ENCODE results near the gene MAEA. TPM values are rescaled to one million over a fixed set of nuclear protein-coding genes. Genes with fewer than 3 reads are reported as not detected.
"Not testable (repeated sequence)": the region's sequence is repeated elsewhere in the genome, so short reads cannot be mapped to it uniquely, and the experiment has no call there.

Gene MAEA
- polyA plus RNA-seq, 3 donors: 34.3 to 83.5 (median 37.7) TPM

DNA sequence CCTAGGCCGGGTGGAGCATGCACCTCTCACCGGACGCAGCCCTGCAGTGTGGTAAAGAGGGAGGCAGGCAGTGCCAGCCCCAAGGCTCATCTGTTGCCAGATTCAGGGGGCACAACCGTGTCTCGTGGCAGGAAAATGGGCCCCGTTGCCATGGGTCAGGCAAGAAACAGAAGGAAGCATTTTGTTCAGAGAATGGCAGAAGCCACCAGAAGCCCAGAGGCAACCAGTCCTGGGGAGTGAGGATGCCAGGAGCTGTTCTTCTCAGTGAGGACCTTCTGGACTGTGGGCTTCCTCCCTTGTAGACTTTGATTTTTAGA, 44.8 kb downstream of the MAEA start:
- DNase-seq: no peak
- Histone ChIP-seq H4K20me1 (ENCODE audit: insufficient read depth, low read length) (peaks cover 29% of the 10 kb centered on the region), H3K27ac (ENCODE audit: low read depth in 1 of 2, low read length in 2 of 2) (peak overlapping the region; percentile 77 to 79), H2AFZ (ENCODE audit: insufficient read depth, low read depth, low read length, poor library complexity, severe bottlenecking) (no peak overlapping the region), H3K36me3 (replicated peaks in 1 of 2; ENCODE audit: control insufficient read depth in 1 of 2, insufficient read depth in 2 of 2, low read length in 2 of 2) (peaks cover 47 to 82% of the 10 kb centered on the region in 2 donors), H3K79me2 (ENCODE audit: insufficient read depth, low read length) (peaks cover 7% of the 10 kb centered on the region), H3K4me1 (ENCODE audit: control insufficient read depth in 1 of 2, insufficient read depth in 2 of 2, low read length in 2 of 2) (peaks cover 19 to 22% of the 10 kb centered on the region in 2 donors), H3K27me3 (ENCODE audit: control insufficient read depth in 2 of 2, insufficient read depth in 2 of 2, low read length in 2 of 2) (no peaks in the 10 kb centered on the region), H3K4me3 (replicated peaks in 1 of 3; ENCODE audit: low read depth in 2 of 3, low read length in 3 of 3) (no peak overlapping the region), H3K4me2 (replicated peaks; ENCODE audit: extremely low read depth, low read length, poor library complexity, severe bottlenecking) (no peak overlapping the region), H3K9ac (ENCODE audit: insufficient read depth, low read length, poor library complexity, severe bottlenecking) (no peak overlapping the region), H3K9me3 (replicated peaks in 1 of 2; ENCODE audit: control insufficient read depth in 1 of 2, insufficient read depth in 1 of 2, low read length in 2 of 2) (peaks cover 31 to 38% of the 10 kb centered on the region in 2 donors)
- Mint-ChIP-seq H3K4me3 (no peak overlapping the region), H3K4me1 (peaks cover 20% of the 10 kb centered on the region), H3K27me3 (ENCODE audit: low read depth in 3 of 3) (peaks cover 0 to 2% (median 2%) of the 10 kb centered on the region in 3 donors), H3K36me3 (peaks cover 58 to 77% of the 10 kb centered on the region in 2 donors), H3K27ac (peak overlapping the region; percentile 78 to 93 (median 86)), H3K9me3 (peaks cover 31 to 45% (median 39%) of the 10 kb centered on the region in 7 donors)
- intact Hi-C loops (cut with micrococcal nuclease): no loop called here
- TF ChIP-seq, protein P1, sequence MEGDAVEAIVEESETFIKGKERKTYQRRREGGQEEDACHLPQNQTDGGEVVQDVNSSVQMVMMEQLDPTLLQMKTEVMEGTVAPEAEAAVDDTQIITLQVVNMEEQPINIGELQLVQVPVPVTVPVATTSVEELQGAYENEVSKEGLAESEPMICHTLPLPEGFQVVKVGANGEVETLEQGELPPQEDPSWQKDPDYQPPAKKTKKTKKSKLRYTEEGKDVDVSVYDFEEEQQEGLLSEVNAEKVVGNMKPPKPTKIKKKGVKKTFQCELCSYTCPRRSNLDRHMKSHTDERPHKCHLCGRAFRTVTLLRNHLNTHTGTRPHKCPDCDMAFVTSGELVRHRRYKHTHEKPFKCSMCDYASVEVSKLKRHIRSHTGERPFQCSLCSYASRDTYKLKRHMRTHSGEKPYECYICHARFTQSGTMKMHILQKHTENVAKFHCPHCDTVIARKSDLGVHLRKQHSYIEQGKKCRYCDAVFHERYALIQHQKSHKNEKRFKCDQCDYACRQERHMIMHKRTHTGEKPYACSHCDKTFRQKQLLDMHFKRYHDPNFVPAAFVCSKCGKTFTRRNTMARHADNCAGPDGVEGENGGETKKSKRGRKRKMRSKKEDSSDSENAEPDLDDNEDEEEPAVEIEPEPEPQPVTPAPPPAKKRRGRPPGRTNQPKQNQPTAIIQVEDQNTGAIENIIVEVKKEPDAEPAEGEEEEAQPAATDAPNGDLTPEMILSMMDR (IDR thresholded peaks at IDR 0.05): no peak
- WGBS (ENCODE audit: insufficient coverage): 30% methylated on average over 2 of the region's 6 CpGs

DNA sequence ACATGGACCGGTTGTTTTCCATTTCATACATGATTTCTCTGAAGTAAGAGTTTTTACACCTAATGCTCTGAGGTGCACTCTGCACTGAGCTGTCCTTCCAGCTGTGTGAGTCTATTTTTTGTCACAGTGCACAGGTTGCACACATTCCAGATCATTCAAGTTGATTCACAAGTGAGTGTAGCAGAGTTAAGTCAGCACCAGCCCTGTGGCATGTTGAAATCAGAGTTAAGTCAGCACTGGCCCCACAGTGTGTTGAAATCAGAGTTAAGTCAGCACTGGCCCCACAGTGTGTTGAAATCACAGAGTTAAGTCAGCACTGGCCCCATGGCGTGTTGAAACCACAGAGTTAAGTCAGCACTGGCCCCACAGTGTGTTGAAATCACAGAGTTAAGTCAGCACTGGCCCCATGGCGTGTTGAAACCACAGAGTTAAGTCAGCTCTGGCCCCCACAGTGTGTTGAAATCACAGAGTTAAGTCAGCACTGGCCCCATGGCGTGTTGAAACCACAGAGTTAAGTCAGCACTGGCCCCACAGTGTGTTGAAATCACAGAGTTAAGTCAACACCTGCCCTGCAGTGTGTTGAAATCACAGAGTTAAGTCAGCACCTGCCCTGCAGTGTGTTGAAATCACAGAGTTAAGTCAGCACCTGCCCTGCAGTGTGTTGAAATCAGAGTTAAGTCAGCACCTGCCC, 45.6 kb downstream of the MAEA start:
- WGBS (ENCODE audit: insufficient coverage): 33% methylated on average over 3 of the region's 4 CpGs
- intact Hi-C loops (cut with micrococcal nuclease): not testable (repeated sequence)

More for the DNA sequence above, 45.6 kb downstream of the MAEA start:
- Histone ChIP-seq H3K27ac (ENCODE audit: low read depth in 1 of 2, low read length in 2 of 2) (peak overlapping the region; percentile 77 to 79), H3K9me3 (replicated peaks in 1 of 2; ENCODE audit: control insufficient read depth in 1 of 2, insufficient read depth in 1 of 2, low read length in 2 of 2) (peaks cover 37 to 46% of the 10 kb centered on the region in 2 donors), H3K4me1 (ENCODE audit: control insufficient read depth in 1 of 2, insufficient read depth in 2 of 2, low read length in 2 of 2) (peaks cover 19 to 22% of the 10 kb centered on the region in 2 donors), H3K36me3 (replicated peaks in 1 of 2; ENCODE audit: control insufficient read depth in 1 of 2, insufficient read depth in 2 of 2, low read length in 2 of 2) (peaks cover 51 to 82% of the 10 kb centered on the region in 2 donors), H4K20me1 (ENCODE audit: insufficient read depth, low read length) (peaks cover 22% of the 10 kb centered on the region)
- Mint-ChIP-seq H3K27ac (peak overlapping the region; percentile 78 to 93 (median 86)), H3K9me3 (peaks cover 31 to 45% (median 42%) of the 10 kb centered on the region in 7 donors), H3K36me3 (peaks cover 63 to 80% of the 10 kb centered on the region in 2 donors), H3K4me1 (peaks cover 20% of the 10 kb centered on the region)
- not testable (repeated sequence) for H3K27me3 ChIP-seq (ENCODE audit: control insufficient read depth in 2 of 2, insufficient read depth in 2 of 2, low read length in 2 of 2); H3K27me3 Mint-ChIP-seq (ENCODE audit: low read depth in 3 of 3); H3K4me3 Mint-ChIP-seq; H3K4me2 ChIP-seq (replicated peaks; ENCODE audit: extremely low read depth, low read length, poor library complexity, severe bottlenecking); H3K79me2 ChIP-seq (ENCODE audit: insufficient read depth, low read length); H2AFZ ChIP-seq (ENCODE audit: insufficient read depth, low read depth, low read length, poor library complexity, severe bottlenecking); H3K4me3 ChIP-seq (replicated peaks in 1 of 3; ENCODE audit: low read depth in 2 of 3, low read length in 3 of 3); H3K9ac ChIP-seq (ENCODE audit: insufficient read depth, low read length, poor library complexity, severe bottlenecking)
- DNase-seq: peak; percentile 28 to 90 (median 51)
